H9 (cell line): ENCODE measurements around the gene PPP2R2B. TPM values are rescaled to one million over a fixed set of nuclear protein-coding genes. Genes with fewer than 3 reads are reported as not detected.

Experiments
- DNase-seq: peaks from one replicate; pipeline ENCODE4 v3.0.0-alpha.2; 2017
- H2AFZ ChIP-seq: one replicate; pipeline ENCODE4 v1.6.1; 2013; ENCODE audit warnings: mild to moderate bottlenecking, low read length, control low read depth, moderate library complexity
- H2AK5ac ChIP-seq: 2 replicates; pipeline ENCODE4 v1.6.1; 2013; ENCODE audit warnings: low read length, control low read depth, mixed read lengths; ENCODE audit not compliant: insufficient read length
- H2BK120ac ChIP-seq: one replicate; pipeline ENCODE4 v1.6.1; 2013; ENCODE audit warnings: low read depth, mild to moderate bottlenecking, low read length, control low read depth, inconsistent platforms; ENCODE audit not compliant: poor library complexity, severe bottlenecking
- H2BK12ac ChIP-seq: 2 replicates; pipeline ENCODE4 v1.6.1; 2013; ENCODE audit warnings: low read length, control low read depth, mixed read lengths, low read depth; ENCODE audit not compliant: insufficient read length
- H2BK15ac ChIP-seq: 2 replicates; pipeline ENCODE4 v1.6.1; 2013; ENCODE audit warnings: low read depth, low read length, control low read depth
- H2BK20ac ChIP-seq: one replicate; pipeline ENCODE4 v1.6.1; 2013; ENCODE audit warnings: low read depth, mild to moderate bottlenecking, low read length, control low read depth, inconsistent platforms; ENCODE audit not compliant: poor library complexity, severe bottlenecking
- H2BK5ac ChIP-seq: 2 replicates; pipeline ENCODE4 v1.6.1; 2013; ENCODE audit warnings: low read length, control low read depth, mixed read lengths; ENCODE audit not compliant: insufficient read length
- H3K14ac ChIP-seq: 2 replicates; pipeline ENCODE4 v1.6.1; 2013; ENCODE audit warnings: low read length, control low read depth; ENCODE audit not compliant: insufficient read depth
- H3K18ac ChIP-seq: 2 replicates; pipeline ENCODE4 v1.6.1; 2013; ENCODE audit warnings: low read depth, mild to moderate bottlenecking, mixed read lengths, low read length, control low read depth; ENCODE audit not compliant: insufficient read length
- H3K23ac ChIP-seq: 2 replicates; pipeline ENCODE4 v1.6.1; 2013; ENCODE audit warnings: low read length, control low read depth, mixed read lengths, low read depth; ENCODE audit not compliant: insufficient read length
- H3K23me2 ChIP-seq: 2 replicates; pipeline ENCODE4 v1.6.1; 2013; ENCODE audit warnings: low read depth, mild to moderate bottlenecking, mixed read lengths, low read length, control low read depth; ENCODE audit not compliant: insufficient read length, poor library complexity, severe bottlenecking
- H3K27ac ChIP-seq: 2 replicates; pipeline ENCODE4 v1.5.1; 2013; ENCODE audit warnings: low read length, control low read depth, mixed read lengths, low read depth; ENCODE audit not compliant: insufficient read length
- H3K27me3 ChIP-seq: 2 replicates; pipeline ENCODE4 v1.6.1; 2013; ENCODE audit warnings: low read length, control low read depth, inconsistent platforms; ENCODE audit not compliant: insufficient read depth
- H3K4ac ChIP-seq: 2 replicates; pipeline ENCODE4 v1.6.1; 2013; ENCODE audit warnings: low read depth, mild to moderate bottlenecking, control low read depth, inconsistent platforms, low read length, moderate library complexity
- H3K4me1 ChIP-seq: 2 replicates; pipeline ENCODE4 v1.6.1; 2013; ENCODE audit warnings: low read length, control low read depth, inconsistent platforms; ENCODE audit not compliant: insufficient read depth
- H3K4me2 ChIP-seq: 2 replicates; pipeline ENCODE4 v1.6.1; 2013; ENCODE audit warnings: low read length, control low read depth, mixed read lengths; ENCODE audit not compliant: insufficient read length, insufficient read depth
- H3K56ac ChIP-seq: 2 replicates; pipeline ENCODE4 v1.6.1; 2013; ENCODE audit warnings: low read depth, mild to moderate bottlenecking, mixed read lengths, low read length, control low read depth; ENCODE audit not compliant: insufficient read length
- H3K79me1 ChIP-seq: 2 replicates; pipeline ENCODE4 v1.6.1; 2013; ENCODE audit warnings: low read depth, mild to moderate bottlenecking, moderate library complexity, low read length, control low read depth, inconsistent platforms; ENCODE audit not compliant: insufficient read depth, poor library complexity, severe bottlenecking
- H3K79me2 ChIP-seq: 2 replicates; pipeline ENCODE4 v1.6.1; 2013; ENCODE audit warnings: low read length, control low read depth, inconsistent platforms; ENCODE audit not compliant: insufficient read depth
- H3K9ac ChIP-seq: 2 replicates; pipeline ENCODE4 v1.6.1; 2013; ENCODE audit warnings: low read length, control low read depth, mixed read lengths; ENCODE audit not compliant: insufficient read length; ENCODE audit errors: extremely low read depth
- H3K9me3 ChIP-seq: one replicate; pipeline ENCODE4 v1.6.1; 2013; ENCODE audit warnings: low read depth, low read length, inconsistent platforms; ENCODE audit not compliant: control insufficient read depth
- H3T11ph ChIP-seq: one replicate; pipeline ENCODE4 v1.6.1; 2013; ENCODE audit warnings: mild to moderate bottlenecking, low read length, control low read depth, inconsistent platforms
- H4K20me1 ChIP-seq: one replicate; pipeline ENCODE4 v1.6.1; 2013; ENCODE audit not compliant: control insufficient read depth, insufficient read length, insufficient read depth
- H4K5ac ChIP-seq: 2 replicates; pipeline ENCODE4 v1.6.1; 2013; ENCODE audit warnings: low read depth, mild to moderate bottlenecking, mixed read lengths, low read length, control low read depth; ENCODE audit not compliant: insufficient read length
- H4K8ac ChIP-seq: replicated peaks from 2 replicates; pipeline ENCODE4 v1.6.1; 2013; ENCODE audit warnings: low read length, control low read depth, mixed read lengths, low read depth; ENCODE audit not compliant: insufficient read length
- H4K91ac ChIP-seq: 2 replicates; pipeline ENCODE4 v1.6.1; 2013; ENCODE audit warnings: low read depth, mild to moderate bottlenecking, moderate library complexity, mixed read lengths, low read length, control low read depth; ENCODE audit not compliant: insufficient read length
- H3K27ac Mint-ChIP-seq, 3 experiments: 2 replicates in 2 of 3; 3 replicates in 1 of 3; pipeline ENCODE4 v1.8.0; 2020 to 2021; ENCODE audit warnings: mixed read lengths in 3 of 3, mild to moderate bottlenecking in 1 of 3, moderate library complexity in 1 of 3
- H3K27me3 Mint-ChIP-seq: 2 replicates; pipeline ENCODE4 v1.8.0; 2021; ENCODE audit warnings: low read depth, mild to moderate bottlenecking, moderate library complexity, mixed read lengths
- H3K36me3 Mint-ChIP-seq, 3 experiments: 2 replicates in 2 of 3; 3 replicates in 1 of 3; pipeline ENCODE4 v1.8.0; 2020 to 2021; ENCODE audit warnings: low read depth in 3 of 3, mixed read lengths in 3 of 3; ENCODE audit not compliant: insufficient read depth in 1 of 3
- H3K4me1 Mint-ChIP-seq, 2 experiments: 2 replicates each; pipeline ENCODE4 v1.8.0; 2020; ENCODE audit warnings: mixed read lengths in 2 of 2
- H3K4me3 Mint-ChIP-seq, 2 experiments: 2 replicates in 1 of 2; 3 replicates in 1 of 2; pipeline ENCODE4 v1.8.0; 2020 to 2021; ENCODE audit warnings: mild to moderate bottlenecking in 2 of 2, mixed read lengths in 2 of 2, moderate library complexity in 1 of 2
- H3K9me3 Mint-ChIP-seq, 2 experiments: 2 replicates in 1 of 2; 3 replicates in 1 of 2; pipeline ENCODE4 v1.8.0; 2020; ENCODE audit warnings: mild to moderate bottlenecking in 2 of 2, mixed read lengths in 2 of 2, moderate library complexity in 1 of 2
- total RNA-seq: library from RNA; stranded (reverse); gene quantifications from 2 replicates; pipeline ENCODE4 v1.2.1, GENCODE V29; 2021
- TF ChIP-seq, protein P1 (sequence below): fragments of 200-600 bp; sonication (generic); conservative IDR thresholded peaks from 3 replicates; pipeline ENCODE4 v1.8.0; 2021; ENCODE audit warnings: antibody characterized with exemption, mild to moderate bottlenecking

PPP2R2B gene
- total RNA-seq, 1 experiment from 2014 or later = 14.3 TPM

DNA sequence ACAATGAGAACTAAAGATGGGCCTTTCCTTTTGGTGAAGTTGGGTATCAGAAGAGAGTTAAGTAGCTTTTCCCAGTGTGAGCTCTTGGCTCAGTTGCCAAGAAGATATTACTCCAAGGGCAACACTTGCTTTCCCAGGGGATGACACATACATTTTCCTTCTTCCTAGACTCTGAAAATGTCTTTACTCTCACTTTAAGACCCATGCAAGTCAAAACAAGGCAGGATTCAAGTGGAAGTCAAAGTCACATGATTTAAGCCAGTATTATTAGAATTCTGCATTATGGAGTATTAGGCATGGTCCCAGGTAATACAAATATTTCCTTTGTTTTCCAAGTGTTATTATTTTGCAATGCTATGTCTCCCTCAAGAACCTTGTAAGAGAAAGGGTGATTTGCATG, 175.1 kb downstream of the PPP2R2B start:
- Histone ChIP-seq H3K9ac (no peak overlapping the region), H3K79me1 (no peaks in the 10 kb centered on the region), H2BK15ac (no peak overlapping the region), H4K91ac (no peak overlapping the region), H2BK12ac (no peak overlapping the region), H3K23me2 (no peaks in the 10 kb centered on the region), H3K4me2 (no peak overlapping the region), H3T11ph (no peak overlapping the region), H3K27ac (no peak overlapping the region), H3K27me3 (no peaks in the 10 kb centered on the region), H3K18ac (no peak overlapping the region), H2AFZ (no peak overlapping the region), H3K4ac (no peak overlapping the region), H3K23ac (no peak overlapping the region), H2BK20ac (no peak overlapping the region), H2BK120ac (no peak overlapping the region), H3K14ac (no peak overlapping the region), H3K56ac (no peak overlapping the region), H2BK5ac (no peak overlapping the region), H4K20me1 (no peaks in the 10 kb centered on the region), H3K79me2 (no peaks in the 10 kb centered on the region), H2AK5ac (no peak overlapping the region), H3K9me3 (no peaks in the 10 kb centered on the region), H3K4me1 (peaks cover 2% of the 10 kb centered on the region; the same call in 1 of the 2 replicates), H4K5ac (no peak overlapping the region), H4K8ac (no peak overlapping the region)
- H3K36me3 Mint-ChIP-seq = peaks cover 4 to 9% (median 7%) of the 10 kb centered on the region in 3 experiments; a peak in 6 of 7 replicates
- H3K27ac Mint-ChIP-seq = no peak overlapping the region
- H3K4me3 Mint-ChIP-seq = no peak overlapping the region
- H3K27me3 Mint-ChIP-seq = no peaks in the 10 kb centered on the region
- H3K4me1 Mint-ChIP-seq = peaks cover 25 to 30% of the 10 kb centered on the region in 2 experiments
- no peak for DNase-seq
- no peaks in the 10 kb centered on the region for H3K9me3 Mint-ChIP-seq
- TF ChIP-seq, protein P1, sequence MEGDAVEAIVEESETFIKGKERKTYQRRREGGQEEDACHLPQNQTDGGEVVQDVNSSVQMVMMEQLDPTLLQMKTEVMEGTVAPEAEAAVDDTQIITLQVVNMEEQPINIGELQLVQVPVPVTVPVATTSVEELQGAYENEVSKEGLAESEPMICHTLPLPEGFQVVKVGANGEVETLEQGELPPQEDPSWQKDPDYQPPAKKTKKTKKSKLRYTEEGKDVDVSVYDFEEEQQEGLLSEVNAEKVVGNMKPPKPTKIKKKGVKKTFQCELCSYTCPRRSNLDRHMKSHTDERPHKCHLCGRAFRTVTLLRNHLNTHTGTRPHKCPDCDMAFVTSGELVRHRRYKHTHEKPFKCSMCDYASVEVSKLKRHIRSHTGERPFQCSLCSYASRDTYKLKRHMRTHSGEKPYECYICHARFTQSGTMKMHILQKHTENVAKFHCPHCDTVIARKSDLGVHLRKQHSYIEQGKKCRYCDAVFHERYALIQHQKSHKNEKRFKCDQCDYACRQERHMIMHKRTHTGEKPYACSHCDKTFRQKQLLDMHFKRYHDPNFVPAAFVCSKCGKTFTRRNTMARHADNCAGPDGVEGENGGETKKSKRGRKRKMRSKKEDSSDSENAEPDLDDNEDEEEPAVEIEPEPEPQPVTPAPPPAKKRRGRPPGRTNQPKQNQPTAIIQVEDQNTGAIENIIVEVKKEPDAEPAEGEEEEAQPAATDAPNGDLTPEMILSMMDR = no peak
